ES-I3 (cell line): ENCODE measurements around the gene RAB11FIP5.

ENCODE experiments used
- H3K36me3 ChIP-seq: 2 replicates; pipeline ENCODE4 v1.6.1; 2013; ENCODE audit warnings: mild to moderate bottlenecking, low read length, control low read depth, moderate library complexity; ENCODE audit not compliant: insufficient read depth
- H3K4me1 ChIP-seq: 2 replicates; pipeline ENCODE4 v1.6.1; 2013; ENCODE audit warnings: mild to moderate bottlenecking, control low read depth, low read length; ENCODE audit not compliant: insufficient read depth
- H3K9ac ChIP-seq: 2 replicates; pipeline ENCODE4 v1.6.1; 2013; ENCODE audit warnings: low read depth, mild to moderate bottlenecking, low read length, moderate library complexity
- H3K9me3 ChIP-seq: 2 replicates; pipeline ENCODE4 v1.6.1; 2013; ENCODE audit warnings: mild to moderate bottlenecking, low read length, moderate library complexity; ENCODE audit not compliant: control insufficient read depth, insufficient read depth

The RAB11FIP5 gene

DNA sequence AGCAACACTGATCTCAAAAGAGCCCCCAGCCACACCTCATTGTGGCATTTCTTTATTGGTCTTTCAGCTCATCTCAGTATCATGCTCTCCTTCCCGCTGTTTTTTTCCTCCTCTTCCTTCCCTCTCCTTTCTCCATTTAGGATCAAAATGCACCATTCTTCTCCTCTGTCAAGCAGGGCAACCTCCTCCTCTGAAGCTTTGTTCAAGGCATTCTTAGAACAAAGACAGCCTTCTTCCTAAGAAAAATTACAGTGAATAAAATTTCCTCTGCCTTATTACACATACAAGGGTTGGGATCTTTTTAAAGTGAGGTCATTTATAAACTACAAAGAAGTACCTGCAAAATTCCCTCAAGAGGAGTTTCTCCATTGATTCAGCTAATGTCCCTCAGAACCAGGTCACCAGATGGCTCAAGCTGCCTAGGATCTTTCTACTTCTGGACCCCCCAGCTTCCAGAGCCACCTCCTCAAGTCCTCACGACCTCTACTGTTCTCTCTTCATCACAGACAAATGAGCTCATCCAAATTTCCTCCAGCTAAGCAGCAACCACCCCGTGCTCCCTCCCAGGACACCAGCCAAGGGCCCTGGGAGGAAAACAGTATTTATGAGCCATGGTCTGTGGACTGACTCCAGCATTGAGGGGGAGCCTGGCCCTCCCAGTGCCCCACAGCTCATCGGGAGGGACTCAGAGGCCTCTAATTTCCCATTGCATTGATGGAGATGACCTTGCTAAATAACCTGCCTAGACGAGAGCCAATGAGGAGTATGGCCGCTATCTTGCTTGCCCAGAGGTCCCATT lies 59.2 kb downstream of the RAB11FIP5 start:
- peaks cover 4% of the 10 kb centered on the region; the same call in 1 of the 2 replicates for H3K36me3 ChIP-seq
- H3K9ac ChIP-seq: no peak overlapping the region
- no peaks in the 10 kb centered on the region; the same call in 1 of the 2 replicates for H3K9me3 ChIP-seq
- H3K4me1 ChIP-seq: peaks cover 13% of the 10 kb centered on the region

DNA sequence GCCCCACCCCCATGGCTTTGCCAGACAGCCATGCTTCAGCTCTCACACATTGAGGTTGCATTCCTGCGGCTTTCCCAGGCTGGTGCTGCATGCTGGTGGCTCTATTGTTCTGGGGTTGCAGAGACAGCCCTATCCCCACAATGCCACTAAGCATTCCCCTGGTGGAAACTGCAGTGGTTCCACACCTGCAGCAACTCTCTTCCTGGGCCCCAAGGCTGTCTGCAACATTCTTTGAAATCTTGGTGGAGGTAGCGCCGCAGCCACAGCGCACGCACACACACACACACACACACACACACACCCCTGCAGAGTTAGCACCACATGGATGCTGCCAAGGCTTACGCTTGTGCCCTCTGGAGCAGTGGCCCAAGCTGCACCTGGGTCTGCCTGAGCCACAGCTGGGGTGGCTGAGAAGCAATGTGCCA lies 62.6 kb downstream of the RAB11FIP5 start:
- peaks cover 13% of the 10 kb centered on the region for H3K4me1 ChIP-seq
- no peak overlapping the region for H3K9ac ChIP-seq
- no peaks in the 10 kb centered on the region for H3K9me3 ChIP-seq
- no peaks in the 10 kb centered on the region for H3K36me3 ChIP-seq

DNA sequence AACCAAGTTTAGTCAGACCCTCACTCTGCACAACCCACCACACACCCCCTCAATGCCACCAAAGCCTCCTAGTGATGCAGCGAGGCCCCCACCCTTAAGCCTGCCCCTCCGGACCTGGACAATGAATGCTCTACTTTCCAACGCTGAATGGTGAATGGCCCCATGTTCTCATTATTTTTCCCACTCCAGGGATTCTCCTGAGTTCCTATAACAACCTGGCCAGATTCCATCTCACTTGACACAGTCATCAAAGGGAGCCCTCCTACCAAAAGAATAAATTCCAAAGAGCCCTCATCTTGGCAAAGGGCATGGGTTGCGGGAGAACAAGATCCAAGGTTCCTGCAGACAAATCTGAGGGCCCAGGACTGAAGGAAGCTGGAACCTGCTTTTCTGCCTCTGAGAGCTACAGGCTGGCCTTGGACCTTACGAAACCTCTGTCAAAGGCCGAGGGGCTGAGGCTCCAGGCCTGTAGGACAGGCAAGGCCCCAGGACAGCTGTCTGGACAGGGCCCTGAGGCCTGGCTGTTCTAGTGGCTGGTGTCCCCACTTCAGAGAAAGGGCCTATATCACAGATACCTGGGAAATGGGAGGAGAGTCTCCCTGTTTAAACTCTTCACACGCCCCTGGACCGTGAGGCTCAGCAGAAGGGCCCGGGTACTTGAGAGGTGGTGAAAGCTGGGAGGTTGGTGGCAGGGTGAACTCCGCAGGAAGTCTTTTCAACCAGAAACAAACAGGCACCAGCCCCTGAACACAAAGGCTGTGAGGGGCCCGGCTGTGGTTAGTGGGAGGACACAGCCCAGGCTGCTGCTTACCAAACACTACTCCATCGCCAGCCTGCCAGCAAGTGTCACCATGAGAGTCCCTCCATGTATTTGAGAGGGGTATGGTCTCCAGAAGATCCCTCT lies 68.6 kb downstream of the RAB11FIP5 start:
- Histone ChIP-seq H3K9ac (no peak overlapping the region), H3K36me3 (0 out of 2 replicates have a peak, but pooled peaks cover 2% of the 10 kb centered on the region), H3K9me3 (no peaks in the 10 kb centered on the region), H3K4me1 (peaks cover 9% of the 10 kb centered on the region; the same call in 1 of the 2 replicates)

GRCh38 chr2:73043276-73043675 lies 69.5 kb downstream of the RAB11FIP5 start:
- no peak overlapping the region for H3K9ac ChIP-seq
- 0 out of 2 replicates have a peak, but pooled peaks cover 2% of the 10 kb centered on the region for H3K36me3 ChIP-seq
- H3K4me1 ChIP-seq: peaks cover 9% of the 10 kb centered on the region; the same call in 1 of the 2 replicates
- H3K9me3 ChIP-seq: no peaks in the 10 kb centered on the region

- Histone ChIP-seq H3K9ac (no peak overlapping the region), H3K9me3 (no peaks in the 10 kb centered on the region), H3K4me1 (peaks cover 14% of the 10 kb centered on the region), H3K36me3 (no peaks in the 10 kb centered on the region)
Measured at GRCh38 chr2:73037947-73038585, 74.7 kb downstream of the RAB11FIP5 start.

DNA sequence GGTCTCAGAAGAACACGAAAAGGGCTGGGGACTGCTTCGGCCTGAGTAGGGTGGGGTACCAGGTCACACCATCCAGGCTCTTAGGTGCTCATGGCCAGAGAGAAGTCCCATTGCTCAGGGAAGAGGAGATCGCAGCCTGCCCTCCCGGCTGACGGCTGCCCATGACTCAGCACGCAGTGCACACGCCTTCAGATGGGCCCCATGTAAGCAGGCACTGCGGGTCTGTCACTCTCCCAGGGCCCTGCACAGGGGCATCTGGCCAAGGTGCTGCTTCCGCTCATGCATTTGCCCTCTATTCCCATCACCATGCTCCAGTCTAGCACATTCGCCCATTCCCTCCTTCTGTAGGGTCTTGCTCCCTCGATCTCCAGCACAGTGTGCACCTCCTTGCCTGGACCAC lies 76.0 kb downstream of the RAB11FIP5 start:
- H3K9ac ChIP-seq: no peak overlapping the region
- H3K36me3 ChIP-seq: no peaks in the 10 kb centered on the region
- H3K9me3 ChIP-seq: no peaks in the 10 kb centered on the region
- peaks cover 14% of the 10 kb centered on the region for H3K4me1 ChIP-seq

DNA sequence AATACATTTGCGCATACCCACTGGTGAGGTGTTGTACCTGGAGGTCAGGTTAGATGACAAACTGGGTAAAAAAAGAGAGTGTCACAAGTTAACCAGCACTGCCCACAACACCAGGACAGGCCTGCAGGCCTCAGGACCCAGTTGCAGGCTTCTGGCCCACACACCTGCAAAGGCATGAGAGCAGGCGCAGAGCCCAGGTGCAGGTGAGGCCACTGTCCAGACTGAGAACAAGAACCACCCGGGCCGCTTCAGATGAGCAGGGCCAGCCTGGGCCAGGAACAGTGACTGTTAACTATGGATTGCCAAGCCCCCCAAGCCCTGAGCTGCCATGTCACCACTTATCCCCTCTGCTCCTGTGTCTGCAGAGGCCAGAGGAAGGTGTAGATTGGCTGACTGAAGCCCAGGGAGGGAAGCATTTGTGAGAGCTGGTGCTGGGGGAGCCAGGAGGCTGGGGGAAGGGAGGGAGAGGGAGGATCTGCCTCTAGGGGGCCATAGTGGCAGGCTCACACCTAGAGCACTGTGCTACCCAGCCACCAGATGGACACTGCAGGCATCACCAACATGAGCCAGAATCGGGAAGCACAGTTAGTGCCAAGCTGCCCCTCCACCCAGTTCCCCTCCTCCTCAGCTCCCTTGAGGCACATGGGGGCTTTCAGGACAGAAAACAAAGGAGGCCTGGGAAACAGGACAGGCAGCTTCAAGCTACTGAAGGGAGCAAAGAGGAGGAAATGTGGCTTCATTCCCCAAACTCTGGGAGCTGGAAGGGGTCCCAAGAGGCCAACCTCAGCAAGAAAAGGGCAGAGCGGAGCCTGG lies 76.6 kb downstream of the RAB11FIP5 start:
- H3K4me1 ChIP-seq: peaks cover 14% of the 10 kb centered on the region
- H3K9me3 ChIP-seq: no peaks in the 10 kb centered on the region
- no peak overlapping the region for H3K9ac ChIP-seq
- no peaks in the 10 kb centered on the region for H3K36me3 ChIP-seq

DNA sequence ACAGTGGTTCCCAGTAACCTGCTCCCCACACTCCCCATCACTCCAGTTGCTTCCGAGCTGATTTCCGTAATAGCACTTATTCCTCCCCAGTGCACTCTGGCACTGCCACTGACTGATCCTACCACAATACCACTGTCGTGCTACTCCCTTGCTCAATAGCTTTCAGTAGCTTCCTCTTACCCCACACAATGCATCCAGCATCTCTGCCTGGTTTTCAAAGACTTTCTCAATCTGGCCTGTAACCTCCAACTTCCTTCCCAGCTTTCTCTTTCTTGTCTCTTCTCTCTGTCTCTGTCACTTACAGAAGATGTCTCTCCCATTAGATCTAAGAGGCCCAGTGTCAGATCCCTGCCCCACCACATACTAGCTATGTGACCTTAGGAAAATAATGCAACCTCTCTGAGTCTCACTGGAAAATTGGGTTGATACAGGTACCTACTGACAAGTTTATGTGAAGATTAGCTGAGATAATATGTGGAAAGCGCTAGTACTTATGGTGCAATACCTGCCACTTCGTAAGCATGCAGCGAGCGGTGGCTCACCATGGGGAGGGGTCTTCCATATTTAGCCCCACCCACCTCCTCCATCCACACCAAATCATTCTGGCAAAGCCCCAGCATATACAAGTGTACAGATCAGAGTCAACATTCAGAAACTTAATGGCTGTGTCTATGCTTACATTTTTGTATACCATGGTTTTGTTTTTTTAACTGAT lies 77.9 kb downstream of the RAB11FIP5 start:
- Histone ChIP-seq H3K9ac (no peak overlapping the region), H3K36me3 (no peaks in the 10 kb centered on the region), H3K9me3 (no peaks in the 10 kb centered on the region), H3K4me1 (peaks cover 14% of the 10 kb centered on the region)

GRCh38 chr2:73033766-73034381 lies 78.9 kb downstream of the RAB11FIP5 start:
- Histone ChIP-seq H3K9ac (no peak overlapping the region), H3K36me3 (no peaks in the 10 kb centered on the region), H3K9me3 (no peaks in the 10 kb centered on the region), H3K4me1 (peaks cover 14% of the 10 kb centered on the region)

DNA sequence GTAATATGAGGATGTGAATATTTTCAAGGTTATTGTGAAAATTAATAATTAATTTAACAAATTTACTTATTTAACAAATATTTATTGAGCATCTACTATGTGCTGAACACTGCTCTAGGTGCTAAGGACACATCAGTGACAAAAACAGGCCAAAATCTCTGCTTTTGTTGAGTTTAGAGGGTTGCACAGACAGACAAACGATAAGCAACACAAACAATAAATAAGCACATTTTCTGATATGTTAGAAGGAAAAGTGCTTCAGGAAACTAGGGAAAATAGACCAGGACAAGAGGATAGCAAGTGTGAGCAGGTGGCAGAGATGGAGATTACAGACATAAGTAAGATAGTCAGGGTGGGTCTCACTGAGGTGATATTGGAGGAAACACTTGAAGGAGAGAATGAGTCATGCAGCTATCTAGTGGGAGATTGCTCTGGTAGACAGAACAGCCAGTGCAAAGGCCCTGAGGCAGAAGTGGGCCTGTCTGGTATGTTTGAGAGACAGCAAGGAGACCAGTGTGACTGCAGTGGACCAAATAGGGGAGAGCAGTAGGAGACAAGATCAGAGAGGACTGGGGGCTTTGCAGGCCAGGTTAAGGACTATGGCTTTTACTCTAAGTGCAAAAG lies 79.5 kb downstream of the RAB11FIP5 start:
- H3K9ac ChIP-seq: no peak overlapping the region
- no peaks in the 10 kb centered on the region for H3K9me3 ChIP-seq
- no peaks in the 10 kb centered on the region for H3K36me3 ChIP-seq
- H3K4me1 ChIP-seq: peaks cover 14% of the 10 kb centered on the region

- H3K4me1 ChIP-seq: peaks cover 14% of the 10 kb centered on the region
- no peaks in the 10 kb centered on the region for H3K9me3 ChIP-seq
- no peaks in the 10 kb centered on the region for H3K36me3 ChIP-seq
- no peak overlapping the region for H3K9ac ChIP-seq
Measured at GRCh38 chr2:73032702-73033097, 80.0 kb downstream of the RAB11FIP5 start.

- H3K4me1 ChIP-seq: peaks cover 14% of the 10 kb centered on the region
- no peaks in the 10 kb centered on the region for H3K36me3 ChIP-seq
- no peak overlapping the region for H3K9ac ChIP-seq
- no peaks in the 10 kb centered on the region for H3K9me3 ChIP-seq
Measured at GRCh38 chr2:73031725-73032701, 80.7 kb downstream of the RAB11FIP5 start.
